CD4-positive, alpha-beta T cell (primary cell): Measurements from ENCODE around the gene CDK4. TPM values are rescaled to one million over a fixed set of nuclear protein-coding genes. Genes with fewer than 3 reads are reported as not detected.

Experiments used
- ATAC-seq: fragments of 200-7000 bp; cut with Tn5 transposase; one replicate; pipeline ENCODE4 v1.10.0; 2022; ENCODE audit warnings: mild to moderate bottlenecking; ENCODE audit not compliant: poor library complexity
- CTCF ChIA-PET: fragments of 350-600 bp; sonication (Branson Sonifier 250); formaldehyde crosslinking; loops from one replicate; lab custom pipeline; 2021; ENCODE audit warnings: antibody characterized with exemption, inconsistent platforms; lab: Charles Lee
- POLR2A ChIA-PET: fragments of 350-600 bp; sonication (Branson Sonifier 250); formaldehyde crosslinking; loops from one replicate; lab custom pipeline; 2021; ENCODE audit warnings: antibody characterized with exemption, inconsistent platforms; lab: Charles Lee
- DNase-seq, 14 experiments: peaks; one replicate each; pipeline ENCODE4 v3.0.0-alpha.2; 2013 to 2020; ENCODE audit warnings: mixed read lengths in 2 of 14
- H3K27ac ChIP-seq, 2 donors: one replicate each; pipeline versions ENCODE4 v1.5.1 to v1.7.0; 2013; ENCODE audit warnings: low read length in 2 of 2, low read depth in 1 of 2, mild to moderate bottlenecking in 1 of 2
- H3K27me3 ChIP-seq, 2 experiments: 1 replicate in 1 of 2; 2 replicates in 1 of 2; pipeline versions ENCODE4 v1.6.1 to v1.7.0; 2013; ENCODE audit warnings: low read length in 2 of 2, control low read depth in 1 of 2, mild to moderate bottlenecking in 1 of 2, moderate library complexity in 1 of 2; ENCODE audit not compliant: insufficient read depth in 2 of 2, control insufficient read depth in 1 of 2
- H3K36me3 ChIP-seq: one replicate; pipeline ENCODE4 v1.6.1; 2013; ENCODE audit warnings: low read length, control low read depth; ENCODE audit not compliant: insufficient read depth
- H3K4me1 ChIP-seq: one replicate; pipeline ENCODE4 v1.6.1; 2013; ENCODE audit warnings: low read length, control low read depth; ENCODE audit not compliant: insufficient read depth
- H3K4me3 ChIP-seq: one replicate; pipeline ENCODE4 v1.5.1; 2013; ENCODE audit warnings: mild to moderate bottlenecking, low read length, moderate library complexity
- H3K9me3 ChIP-seq, 2 experiments: 1 replicate in 1 of 2; 2 replicates in 1 of 2; pipeline versions ENCODE4 v1.6.1 to v1.7.0; 2013; ENCODE audit warnings: low read length in 2 of 2, mild to moderate bottlenecking in 2 of 2, control low read depth in 1 of 2, moderate library complexity in 1 of 2; ENCODE audit not compliant: control insufficient read depth in 1 of 2, insufficient read depth in 1 of 2
- H3K27ac Mint-ChIP-seq: one replicate; pipeline ENCODE4 v1.8.0; 2020; ENCODE audit warnings: mixed read lengths
- H3K27me3 Mint-ChIP-seq: one replicate; pipeline ENCODE4 v1.8.0; 2021; ENCODE audit warnings: mixed read lengths
- H3K36me3 Mint-ChIP-seq: one replicate; pipeline ENCODE4 v1.8.0; 2021; ENCODE audit warnings: low read depth, mixed read lengths
- H3K4me1 Mint-ChIP-seq: one replicate; pipeline ENCODE4 v1.8.0; 2021; ENCODE audit warnings: low read depth, mixed read lengths
- H3K4me3 Mint-ChIP-seq: one replicate; pipeline ENCODE4 v1.8.0; 2020; ENCODE audit warnings: mild to moderate bottlenecking, mixed read lengths
- H3K9me3 Mint-ChIP-seq: one replicate; pipeline ENCODE4 v1.8.0; 2020; ENCODE audit warnings: mixed read lengths
- CTCF ChIP-seq: fragments of 200-600 bp; IDR thresholded peaks from one replicate; pipeline ENCODE4 v1.8.0; 2022; ENCODE audit warnings: antibody characterized with exemption, mild to moderate bottlenecking
- intact Hi-C, 2 experiments: fragments of 100-400 bp; cut with DNase I in 1 of 2; cut with micrococcal nuclease in 1 of 2; formaldehyde crosslinking; loops; one replicate each; pipeline versions ENCODE4 v1.15.1 to v1.9.0; 2023 to 2025; cut with DNase I, micrococcal nuclease
- total RNA-seq, 174 experiments: library from RNA in 2 of 174; stranded (reverse) in 2 of 174; gene quantifications; one replicate each; pipeline ENCODE4 v1.2.3 and lab custom pipeline; 2021 to 2026

Gene CDK4
- total RNA-seq, 2 experiments from 2014 or later: 8.7 to 10.8 TPM

- no peak for TF ChIP-seq CTCF
- Histone ChIP-seq H3K36me3 (peaks cover 9% of the 10 kb centered on the region), H3K4me1 (peaks cover 40% of the 10 kb centered on the region), H3K27me3 (peaks cover 27 to 31% of the 10 kb centered on the region in 2 experiments), H3K27ac (no peak within 1 kb of the TSS), H3K4me3 (peak within 1 kb of the TSS; percentile 60), H3K9me3 (peaks cover 0 to 10% of the 10 kb centered on the region in 2 experiments)
- peaks cover 43% of the 10 kb centered on the region for H3K4me1 Mint-ChIP-seq
- no peak within 1 kb of the TSS for H3K27ac Mint-ChIP-seq
- H3K4me3 Mint-ChIP-seq: peak within 1 kb of the TSS; percentile 86
- H3K27me3 Mint-ChIP-seq: peaks cover 35% of the 10 kb centered on the region
- H3K9me3 Mint-ChIP-seq: no peaks in the 10 kb centered on the region
- intact Hi-C loops: no loop called here
- no peak for ATAC-seq
- peak in 2 of 14 experiments; percentile 37 to 38 for DNase-seq
- ChIA-PET CTCF (interaction anchor here (2.8 kb wide), 1 partner anchor 10 kb away, joined by 18 read pairs; no protein-coding TSS in a partner anchor), POLR2A (interaction anchor here (1.4 to 2.8 kb wide), 4 partner anchors 10 to 22 kb away, joined by 3 to 14 read pairs (median 8); partner anchors contain the start of genes CDK4, TSFM and TSPAN31)
- H3K36me3 Mint-ChIP-seq: peaks cover 20% of the 10 kb centered on the region
These were observed 14.6 kb upstream of the CDK4 start, which contains the start of gene CYP27B1 for GRCh38 chr12:57766464-57767304. Gene CYP27B1 (minus strand): TSS chr12:57767078. CDS start chr12:57767041, 37 bp downstream.

- Mint-ChIP-seq H3K4me1 (peaks cover 38% of the 10 kb centered on the region), H3K27me3 (peaks cover 35% of the 10 kb centered on the region), H3K4me3 (peak overlapping the region; percentile 86), H3K36me3 (peaks cover 17% of the 10 kb centered on the region), H3K9me3 (no peaks in the 10 kb centered on the region), H3K27ac (no peak overlapping the region)
- DNase-seq (peak in 1 of 14 experiments; percentile 22), ATAC-seq (peak; percentile 18)
- CTCF ChIA-PET: interaction anchor here (0.5 to 2.8 kb wide), 3 partner anchors 9 to 108 kb away, joined by 4 to 18 read pairs (median 5); partner anchors contain the start of gene TSFM
- Histone ChIP-seq H3K27ac (no peak overlapping the region), H3K36me3 (peaks cover 9% of the 10 kb centered on the region), H3K9me3 (peaks cover 0 to 10% of the 10 kb centered on the region in 2 experiments), H3K27me3 (peaks cover 27 to 31% of the 10 kb centered on the region in 2 experiments), H3K4me1 (peaks cover 32% of the 10 kb centered on the region), H3K4me3 (peak overlapping the region; percentile 60)
- intact Hi-C loops: loop anchor here in 1 of 2 experiments (1.0 kb wide), 1 partner anchor 10 kb away; no protein-coding TSS in a partner anchor
- no peak for TF ChIP-seq CTCF
- POLR2A ChIA-PET: interaction anchor here (1.4 to 2.8 kb wide), 3 partner anchors 10 to 21 kb away, joined by 4 to 14 read pairs (median 11); partner anchors contain the start of genes TSFM and TSPAN31
These were observed 13.8 kb upstream of the CDK4 start for GRCh38 chr12:57765698-57766463.
